Measurements from ENCODE around the gene AQP9. TPM values are rescaled to one million over a fixed set of nuclear protein-coding genes. Genes with fewer than 3 reads are reported as not detected.

The AQP9 gene
- total RNA-seq, 2 donors from 2014 or later, result 0.17 to 0.18 TPM

DNA sequence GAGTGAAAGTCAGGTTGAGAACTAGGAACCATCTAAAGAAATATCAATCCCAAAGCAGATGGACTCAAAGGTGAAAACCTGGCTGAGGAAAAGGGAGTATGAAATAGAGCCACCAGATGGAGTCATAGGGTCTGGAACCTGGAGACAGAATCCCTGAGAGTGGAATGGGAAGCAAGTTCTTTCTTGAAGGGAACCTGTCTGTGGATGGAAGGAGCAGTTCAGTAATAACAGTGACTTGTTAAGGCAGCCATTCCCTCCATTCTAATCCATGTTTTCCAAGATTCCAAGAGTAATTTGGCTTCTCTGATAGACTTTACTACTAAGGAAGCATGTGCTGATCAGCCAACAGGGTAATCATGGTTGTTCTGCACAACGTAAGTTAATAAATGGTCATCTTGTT, 22.5 kb upstream of the AQP9 start:
- Histone ChIP-seq H3K4me3 (no peak overlapping the region), H3K27me3 (replicated peaks; ENCODE audit: insufficient read depth) (no peaks in the 10 kb centered on the region), H3K9me3 (no peaks in the 10 kb centered on the region), H3K36me3 (no peaks in the 10 kb centered on the region), H3K27ac (no peak overlapping the region), H3K4me1 (replicated peaks) (no peaks in the 10 kb centered on the region)
- DNase-seq (ENCODE audit: low spot score), result no peak
- no peak for TF ChIP-seq POLR2AphosphoS5 (IDR thresholded peaks at IDR 0.05)
- TF ChIP-seq, protein P1, sequence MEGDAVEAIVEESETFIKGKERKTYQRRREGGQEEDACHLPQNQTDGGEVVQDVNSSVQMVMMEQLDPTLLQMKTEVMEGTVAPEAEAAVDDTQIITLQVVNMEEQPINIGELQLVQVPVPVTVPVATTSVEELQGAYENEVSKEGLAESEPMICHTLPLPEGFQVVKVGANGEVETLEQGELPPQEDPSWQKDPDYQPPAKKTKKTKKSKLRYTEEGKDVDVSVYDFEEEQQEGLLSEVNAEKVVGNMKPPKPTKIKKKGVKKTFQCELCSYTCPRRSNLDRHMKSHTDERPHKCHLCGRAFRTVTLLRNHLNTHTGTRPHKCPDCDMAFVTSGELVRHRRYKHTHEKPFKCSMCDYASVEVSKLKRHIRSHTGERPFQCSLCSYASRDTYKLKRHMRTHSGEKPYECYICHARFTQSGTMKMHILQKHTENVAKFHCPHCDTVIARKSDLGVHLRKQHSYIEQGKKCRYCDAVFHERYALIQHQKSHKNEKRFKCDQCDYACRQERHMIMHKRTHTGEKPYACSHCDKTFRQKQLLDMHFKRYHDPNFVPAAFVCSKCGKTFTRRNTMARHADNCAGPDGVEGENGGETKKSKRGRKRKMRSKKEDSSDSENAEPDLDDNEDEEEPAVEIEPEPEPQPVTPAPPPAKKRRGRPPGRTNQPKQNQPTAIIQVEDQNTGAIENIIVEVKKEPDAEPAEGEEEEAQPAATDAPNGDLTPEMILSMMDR (IDR thresholded peaks at IDR 0.05), result peak in 1 of 4 experiments; percentile 27
- 73% methylated on average over 1 of the region's 1 CpG for WGBS
- intact Hi-C loops (cut with DNase I), result loop anchor here (2.0 kb wide), 1 partner anchor 65 kb away; no protein-coding TSS in a partner anchor

DNA sequence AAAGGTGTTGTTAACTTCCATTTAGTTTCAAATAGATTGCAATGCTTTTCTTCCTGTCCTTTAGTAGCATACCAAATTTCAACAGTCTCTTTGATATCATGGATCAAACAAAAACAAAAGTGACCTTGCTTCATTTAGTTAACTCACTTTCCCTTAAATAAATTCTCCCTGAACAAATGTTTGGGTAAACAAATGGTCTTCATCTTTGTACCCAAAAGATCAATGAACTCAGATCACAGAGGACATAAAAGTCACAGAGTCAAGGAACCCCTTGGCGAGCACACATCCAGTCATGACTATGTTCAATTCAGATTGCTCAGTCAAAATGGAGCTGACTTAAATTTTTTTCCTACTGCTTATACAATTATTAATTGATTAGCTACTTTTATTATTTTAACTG, 20.6 kb upstream of the AQP9 start:
- TF ChIP-seq POLR2AphosphoS5 (IDR thresholded peaks at IDR 0.05) (no peak), POLR2A (IDR thresholded peaks at IDR 0.05) (no peak)
- TF ChIP-seq, protein P1 (IDR thresholded peaks at IDR 0.05), result no peak
- DNase-seq (ENCODE audit: low spot score), result no peak
- H3K36me3 ChIP-seq, result no peaks in the 10 kb centered on the region
- 89% methylated on average over 1 of the region's 1 CpG for WGBS
- H3K27me3 ChIP-seq (replicated peaks; ENCODE audit: insufficient read depth), result no peaks in the 10 kb centered on the region
- intact Hi-C loops (cut with DNase I), result no loop called here
- H3K9me3 ChIP-seq, result no peaks in the 10 kb centered on the region
- H3K27ac ChIP-seq, result no peak overlapping the region
- H3K4me3 ChIP-seq, result no peak overlapping the region
- H3K4me1 ChIP-seq (replicated peaks), result no peaks in the 10 kb centered on the region

DNA sequence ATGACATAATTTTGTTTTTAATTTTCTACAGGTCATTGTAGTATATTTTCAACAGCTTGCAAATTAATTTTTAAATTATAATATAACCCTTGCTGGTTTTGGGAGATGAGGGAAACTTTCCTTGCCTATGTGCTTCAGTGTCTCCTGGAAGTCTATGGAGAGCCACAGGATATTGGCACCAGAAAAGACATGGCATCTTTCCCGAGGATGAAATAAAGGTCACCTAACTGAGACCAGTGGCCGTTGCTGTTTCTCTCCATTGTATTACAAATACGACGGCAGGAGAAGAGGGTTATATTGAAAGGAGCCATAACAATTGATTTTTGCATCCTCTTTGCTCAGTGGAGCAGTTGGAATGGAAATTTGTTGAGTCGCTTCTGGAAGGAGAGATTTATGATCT, 19.9 kb upstream of the AQP9 start:
- H3K27ac ChIP-seq, result no peak overlapping the region
- intact Hi-C loops (cut with DNase I), result no loop called here
- 77% methylated on average over 5 of the region's 5 CpGs for WGBS
- no peak overlapping the region for H3K4me3 ChIP-seq
- no peaks in the 10 kb centered on the region for H3K36me3 ChIP-seq
- H3K4me1 ChIP-seq (replicated peaks), result no peaks in the 10 kb centered on the region
- no peak for TF ChIP-seq POLR2A (IDR thresholded peaks at IDR 0.05)
- TF ChIP-seq POLR2AphosphoS5 (IDR thresholded peaks at IDR 0.05), result no peak
- TF ChIP-seq, protein P1 (IDR thresholded peaks at IDR 0.05), result no peak
- H3K27me3 ChIP-seq (replicated peaks; ENCODE audit: insufficient read depth), result no peaks in the 10 kb centered on the region
- no peaks in the 10 kb centered on the region for H3K9me3 ChIP-seq
- no peak for DNase-seq (ENCODE audit: low spot score)

DNA sequence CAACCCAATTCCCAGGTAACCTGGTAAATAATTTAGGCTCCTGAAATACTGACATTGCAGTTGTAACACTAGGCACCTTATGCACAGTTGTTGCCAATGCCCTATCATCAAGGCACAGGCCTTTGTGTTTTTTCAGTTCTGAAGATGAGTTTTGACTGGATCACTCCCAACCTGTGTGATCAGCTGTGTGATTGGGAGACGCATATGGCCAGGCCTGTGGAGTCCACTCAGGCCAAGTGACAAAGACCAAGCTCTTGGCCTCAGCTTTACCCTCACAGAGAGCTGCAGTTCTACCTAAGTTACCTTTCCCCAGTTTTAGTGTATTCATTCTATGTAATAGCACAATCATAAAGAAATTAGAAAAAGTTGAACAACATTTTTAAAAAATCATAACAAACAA, 19.2 kb upstream of the AQP9 start:
- Histone ChIP-seq H3K36me3 (no peaks in the 10 kb centered on the region), H3K27me3 (replicated peaks; ENCODE audit: insufficient read depth) (no peaks in the 10 kb centered on the region), H3K4me3 (no peak overlapping the region), H3K9me3 (no peaks in the 10 kb centered on the region), H3K4me1 (replicated peaks) (no peaks in the 10 kb centered on the region), H3K27ac (no peak overlapping the region)
- intact Hi-C loops (cut with DNase I), result no loop called here
- TF ChIP-seq POLR2AphosphoS5 (IDR thresholded peaks at IDR 0.05), result no peak
- TF ChIP-seq, protein P1 (IDR thresholded peaks at IDR 0.05), result no peak
- TF ChIP-seq POLR2A (IDR thresholded peaks at IDR 0.05), result no peak
- 93% methylated on average over 1 of the region's 1 CpG for WGBS
- no peak for DNase-seq (ENCODE audit: low spot score)

DNA sequence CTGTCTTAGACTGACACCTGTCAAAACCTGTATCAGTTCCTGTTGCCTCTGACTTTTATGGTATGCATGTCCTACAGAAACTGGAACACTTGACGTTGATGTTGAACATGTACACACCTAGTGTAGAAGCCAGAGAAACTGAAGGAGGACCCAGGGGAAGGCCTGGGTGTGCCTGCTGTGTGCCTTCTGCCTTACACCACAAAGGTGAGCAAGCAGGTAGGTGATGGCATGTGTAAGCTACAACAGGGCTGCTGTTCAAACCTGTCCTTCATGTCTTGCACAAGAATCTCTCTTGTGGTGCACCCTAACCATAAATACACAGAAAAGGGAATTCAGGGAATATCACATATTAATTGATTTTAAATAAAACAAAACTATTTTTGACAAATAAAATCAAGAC, 13.6 kb upstream of the AQP9 start:
- intact Hi-C loops (cut with DNase I), result no loop called here
- Histone ChIP-seq H3K4me3 (no peak overlapping the region), H3K36me3 (no peaks in the 10 kb centered on the region), H3K4me1 (replicated peaks) (no peaks in the 10 kb centered on the region), H3K27me3 (replicated peaks; ENCODE audit: insufficient read depth) (no peaks in the 10 kb centered on the region), H3K9me3 (no peaks in the 10 kb centered on the region), H3K27ac (no peak overlapping the region)
- 95% methylated on average over 1 of the region's 1 CpG for WGBS
- DNase-seq (ENCODE audit: low spot score), result no peak
- TF ChIP-seq POLR2A (IDR thresholded peaks at IDR 0.05) (no peak), POLR2AphosphoS5 (IDR thresholded peaks at IDR 0.05) (no peak)
- TF ChIP-seq, protein P1 (IDR thresholded peaks at IDR 0.05), result no peak
